Stimulated activated CD4-positive, alpha-beta T cell treated with anti-CD3 and anti-CD28 coated beads, Interleukin-1b, Interleukin-23, amount 100 ng/mL, for 48 hours (primary cell): ENCODE measurements around the gene STYX.
A peak's percentile ranks its signal among the peaks of the same experiment; 100 is the strongest.

Source experiments
- DNase-seq: peaks from one replicate; pipeline ENCODE4 v3.0.0-alpha.2; 2020

The STYX gene

DNA sequence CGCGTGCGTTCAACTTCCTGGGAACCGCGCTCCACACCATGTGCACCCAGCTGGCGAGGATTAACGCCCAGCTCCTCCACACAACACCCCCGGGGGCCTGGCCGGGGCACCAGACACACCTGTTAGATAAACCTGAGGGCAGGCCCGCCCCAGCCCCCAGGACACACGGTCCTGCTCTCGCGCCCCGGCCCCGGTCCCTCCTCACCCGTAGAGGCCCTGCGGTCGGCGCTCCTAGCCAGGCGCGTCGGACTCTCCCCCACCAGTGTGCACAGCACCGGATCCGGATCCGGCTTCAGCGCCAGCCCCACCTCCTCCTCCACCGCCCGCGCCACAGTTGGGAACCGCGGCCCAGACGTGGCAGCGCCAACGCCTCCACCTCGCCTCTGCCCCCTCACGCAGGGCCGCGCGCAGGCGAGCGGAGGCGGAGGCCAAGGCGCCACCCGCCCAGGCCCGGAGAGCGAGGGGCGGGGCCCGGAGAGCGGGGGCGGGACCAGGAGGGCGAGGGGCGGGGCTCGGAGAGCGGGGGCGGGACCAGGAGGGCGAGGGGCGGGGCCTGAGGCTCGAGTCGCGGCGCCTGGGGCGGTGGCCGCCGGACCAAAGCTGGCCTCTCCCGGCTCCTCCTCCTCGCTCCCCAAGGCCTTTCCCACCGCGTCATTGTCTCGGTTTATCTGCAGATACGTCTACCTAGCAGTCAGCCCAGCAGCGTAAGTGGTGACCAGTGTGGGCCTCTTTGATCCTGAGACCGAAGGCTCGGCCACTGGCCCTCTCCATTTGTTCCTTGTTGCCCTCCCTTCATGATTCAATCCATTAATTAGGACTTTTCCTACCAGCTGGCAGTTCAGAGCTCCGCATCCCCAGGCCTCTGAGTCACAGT lies 61.5 kb downstream of the STYX start, which contains the start of gene GNPNAT1:
GNPNAT1 (minus strand) TSS at position 385 of the 874 bp plus-strand sequence. CDS start 6,957 bp downstream, outside the sequence.
- peak; percentile 81 for DNase-seq

DNA sequence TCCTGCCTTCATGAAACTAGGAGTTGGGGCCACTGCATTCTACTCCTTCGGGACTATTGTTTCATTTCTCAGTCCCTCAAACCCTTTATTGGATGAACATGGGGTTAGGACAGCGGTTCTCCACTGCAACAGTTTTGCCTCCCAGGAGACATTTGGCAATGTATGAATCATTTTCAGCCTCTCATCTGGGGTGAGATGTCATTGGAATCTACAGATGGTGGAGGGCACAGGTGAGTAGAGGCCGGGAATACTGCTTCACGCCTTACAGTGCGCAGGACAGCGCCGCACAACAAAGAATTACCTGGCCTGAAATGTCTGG lies 62.1 kb downstream of the STYX start:
- no peak for DNase-seq

DNA sequence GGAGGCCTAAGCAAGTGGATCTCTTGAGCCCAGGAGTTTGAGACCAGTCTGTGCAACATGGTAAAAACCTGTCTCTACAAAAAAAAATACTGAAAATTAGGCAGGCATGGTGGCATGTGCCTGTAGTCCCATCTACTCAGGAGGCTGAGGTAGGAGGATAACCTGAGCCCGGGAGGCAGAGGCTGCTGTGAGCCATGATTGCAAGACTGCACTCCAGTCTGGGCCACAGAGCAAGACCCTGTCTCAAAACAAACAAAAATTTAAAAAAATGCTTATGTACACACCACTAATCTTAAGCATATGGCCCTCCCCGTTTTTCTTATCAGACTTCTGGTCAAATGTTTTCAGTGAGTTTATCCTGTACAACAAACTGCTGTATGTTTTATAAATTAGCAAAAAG lies 63.1 kb downstream of the STYX start:
- DNase-seq: no peak

DNA sequence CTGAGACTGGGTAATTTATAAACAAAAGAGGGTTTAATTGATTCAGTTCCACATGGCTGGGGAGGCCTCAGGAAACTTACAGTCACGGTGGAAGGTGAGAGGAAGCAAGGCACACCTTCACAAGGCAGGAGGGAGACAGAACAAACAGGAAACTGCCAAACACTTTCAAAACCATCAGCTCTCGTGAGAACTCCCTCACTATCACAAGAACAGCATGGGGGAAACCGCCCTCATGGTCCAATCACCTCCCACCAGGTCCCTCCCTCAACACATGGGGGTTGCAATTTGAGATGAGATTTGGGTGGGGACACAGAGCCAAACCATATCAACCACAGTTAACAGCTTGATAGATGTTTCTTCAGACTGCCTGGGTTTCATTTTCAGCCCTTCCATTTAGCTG lies 67.7 kb downstream of the STYX start:
- DNase-seq: no peak

DNA sequence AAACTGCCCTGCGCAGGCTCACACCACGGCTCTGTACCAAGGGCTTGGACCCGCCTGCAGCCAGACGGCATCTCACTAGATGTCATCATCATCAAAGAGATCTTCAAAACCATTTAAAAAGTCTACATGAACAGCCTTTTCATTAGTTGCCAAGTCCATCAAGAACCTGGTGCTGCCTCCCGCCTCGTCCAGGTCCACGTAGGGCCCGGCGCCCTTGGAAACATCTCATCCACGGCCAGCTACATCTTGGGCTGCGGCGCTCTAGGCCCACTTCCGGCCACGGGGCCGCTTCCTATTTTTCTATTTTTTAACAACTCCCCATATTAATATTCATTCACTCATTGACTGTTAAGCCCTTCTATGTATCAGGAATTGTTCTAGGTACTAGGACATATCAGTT lies 68.9 kb downstream of the STYX start:
- DNase-seq: no peak

DNA sequence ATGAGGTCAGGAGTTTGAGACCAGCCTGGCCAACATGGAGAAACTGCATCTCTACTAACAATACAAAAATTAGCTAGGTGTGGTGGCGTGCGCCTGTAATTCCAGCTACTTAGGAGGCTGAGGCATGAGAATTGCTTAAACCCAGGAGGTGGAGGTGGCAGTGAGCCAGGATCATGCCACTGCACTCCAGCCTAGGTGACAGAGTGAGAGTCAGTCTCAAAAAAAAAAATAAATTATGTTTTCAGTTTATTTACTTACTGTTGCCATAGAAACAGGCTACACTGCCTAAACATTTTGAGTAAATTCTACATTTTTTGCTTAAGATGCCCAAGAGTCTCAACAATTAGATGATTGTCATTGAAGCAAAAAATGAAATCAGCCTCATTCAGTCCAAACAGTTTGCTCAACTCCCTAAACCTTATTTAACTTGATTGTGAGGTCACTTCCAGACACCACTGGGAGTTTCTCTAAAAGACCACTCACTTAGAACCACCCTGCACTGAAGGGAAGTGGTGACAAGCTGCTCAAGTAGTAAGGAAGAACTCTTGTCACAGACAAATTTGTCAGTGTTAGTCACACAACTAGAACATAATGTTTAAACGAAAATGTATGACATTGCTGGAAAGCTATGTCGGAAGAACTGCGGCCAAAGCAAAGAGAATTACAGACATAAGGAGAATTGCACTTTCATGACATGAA lies 71.2 kb downstream of the STYX start:
- DNase-seq: no peak

DNA sequence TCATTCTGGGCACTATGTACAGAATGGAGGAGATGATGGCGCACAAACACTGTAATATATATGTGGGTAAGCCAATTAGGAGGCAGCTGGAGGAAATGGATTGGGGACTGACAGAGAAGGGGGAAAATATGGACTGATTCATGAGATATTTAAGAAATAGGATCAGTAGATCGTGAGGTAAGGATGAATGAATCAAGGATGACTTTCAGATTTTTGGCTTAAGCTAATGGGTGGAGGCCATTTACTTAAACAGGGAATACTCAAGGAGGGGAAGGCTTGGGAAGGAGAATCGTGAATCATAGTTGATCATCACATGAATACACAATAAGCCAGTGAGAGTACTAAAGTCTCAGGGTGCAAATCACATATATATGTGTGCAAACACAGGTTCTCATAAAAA lies 72.6 kb downstream of the STYX start:
- DNase-seq: no peak

DNA sequence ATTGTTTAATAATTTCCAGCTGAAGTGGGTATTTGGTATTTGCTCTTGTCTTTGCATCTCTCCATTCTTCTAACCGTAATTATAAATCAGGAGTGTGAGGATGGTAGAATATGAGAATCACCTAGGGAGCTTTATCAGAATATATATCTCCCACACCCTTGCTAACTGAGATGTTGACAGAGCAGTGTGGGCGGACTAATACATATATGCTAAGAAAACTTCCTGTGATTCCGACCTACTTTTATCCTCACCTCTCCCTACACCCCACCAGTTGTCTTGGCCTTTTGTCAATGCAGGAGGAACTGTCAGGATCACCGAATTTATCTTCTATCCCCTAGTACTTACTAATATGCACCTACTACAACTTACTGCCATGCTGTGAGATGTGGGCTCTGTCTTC lies 76.1 kb downstream of the STYX start:
- DNase-seq: no peak

DNA sequence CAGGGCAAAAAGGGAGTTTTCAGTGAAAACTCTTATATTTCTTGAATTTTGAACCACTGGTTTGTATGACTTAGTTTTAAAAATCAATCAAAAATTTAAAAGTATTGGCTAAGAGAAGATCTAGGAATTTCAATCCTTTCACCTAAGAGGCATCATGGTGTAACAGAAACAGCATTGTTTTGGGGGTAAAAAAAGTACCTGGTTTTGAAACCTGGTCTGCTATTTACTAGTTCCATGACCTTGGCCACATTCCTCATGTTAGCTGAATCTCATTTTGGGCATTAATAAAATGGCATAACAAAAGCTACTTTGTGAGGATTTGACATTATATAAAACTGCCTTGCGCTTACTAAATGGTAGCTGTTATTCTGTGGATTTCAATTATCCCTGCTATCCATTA lies 78.1 kb downstream of the STYX start:
- no peak for DNase-seq

DNA sequence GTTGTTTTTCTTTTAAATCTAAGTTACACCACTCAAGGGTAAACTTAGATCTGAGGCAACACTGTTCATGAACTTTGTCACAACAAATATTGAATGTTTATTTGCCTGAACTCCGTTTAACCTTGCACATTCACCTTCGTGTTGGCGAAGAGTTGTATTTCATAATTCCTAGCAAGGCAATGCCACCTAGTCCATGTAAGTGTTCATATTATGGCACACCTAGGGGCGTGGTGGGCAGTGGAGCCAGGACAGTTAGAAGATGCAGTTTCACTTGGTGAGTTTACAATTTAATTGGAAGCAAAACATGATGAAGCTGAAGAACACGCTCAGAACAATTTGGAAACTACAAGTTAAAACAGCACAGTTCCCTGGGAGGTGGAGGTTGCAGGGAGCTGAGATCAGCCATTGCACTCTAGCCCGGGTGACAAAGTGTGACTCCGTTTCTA lies 91.9 kb downstream of the STYX start:
- DNase-seq: no peak

DNA sequence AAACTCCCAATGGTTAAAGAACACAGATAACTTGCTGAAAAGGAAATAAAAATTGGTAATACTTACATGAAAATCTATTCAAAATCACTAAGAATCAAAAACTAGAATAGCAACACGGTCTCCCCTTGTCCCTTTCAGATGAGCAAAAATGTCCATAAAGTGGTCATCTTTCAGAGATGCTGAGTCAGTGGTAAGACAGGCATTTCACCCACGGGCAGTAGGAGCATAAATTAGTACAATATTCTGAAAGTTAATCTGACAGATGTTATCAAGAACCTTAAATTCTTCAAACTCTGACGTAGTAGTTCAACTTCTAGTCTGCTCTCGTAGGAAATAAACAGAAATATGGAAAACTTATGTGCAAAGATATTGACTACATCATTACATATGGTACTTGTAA lies 94.5 kb downstream of the STYX start:
- no peak for DNase-seq
